Right hindlimb (tissue), 1 donor: Measurements from ENCODE around the gene PIP4K2A.
A peak's percentile ranks its signal among the peaks of the same experiment; 100 is the strongest.
"Not testable (repeated sequence)": the region's sequence is repeated elsewhere in the genome, so short reads cannot be mapped to it uniquely, and the experiment has no call there.

Experiments used
- DNase-seq: peaks from one replicate; pipeline ENCODE4 v3.0.0-alpha.2; 2018

Gene PIP4K2A

DNA sequence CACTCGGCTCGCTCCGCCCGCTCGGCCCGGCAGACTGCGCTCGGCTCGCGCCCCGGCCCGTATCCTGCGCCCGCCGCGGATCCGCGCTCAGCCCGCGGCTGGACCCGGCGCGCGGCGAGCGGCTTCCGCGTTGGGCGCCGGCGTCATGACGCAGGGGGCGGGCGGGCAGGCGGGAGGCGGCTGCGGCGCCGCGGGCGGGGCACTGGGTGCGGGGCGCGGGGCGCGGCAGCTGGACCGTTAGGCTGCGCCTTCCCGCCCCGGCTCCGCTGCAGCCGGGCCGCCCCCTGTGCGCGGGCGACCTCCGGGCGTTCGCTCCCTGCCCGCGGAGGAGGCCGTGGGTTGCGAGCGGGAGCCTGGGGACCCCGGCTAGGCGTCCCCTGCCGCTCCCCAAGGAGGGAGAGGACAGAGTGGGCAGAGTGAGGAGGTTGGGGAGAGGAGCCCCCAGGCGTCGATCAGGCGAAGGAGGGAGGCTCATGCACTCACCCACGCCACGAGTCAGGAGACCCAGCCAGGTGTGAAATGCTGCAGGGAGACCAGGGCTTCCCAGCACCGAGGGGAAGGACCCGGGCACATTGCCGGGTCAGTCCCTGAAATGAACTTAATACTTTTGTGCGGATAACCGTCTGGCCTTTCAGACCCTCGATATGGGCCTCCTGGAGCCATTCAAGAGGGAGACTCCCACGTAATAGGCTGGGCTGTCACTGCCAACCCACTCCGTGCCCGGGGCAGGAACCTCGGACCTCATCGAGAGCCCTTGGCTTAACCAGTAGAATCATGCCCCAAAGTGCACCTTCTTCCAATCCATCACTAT, at the start of gene PIP4K2A:
PIP4K2A (minus strand) TSS at position 100 of the 811 bp plus-strand sequence. CDS start 252 bp downstream, outside the sequence.
- DNase-seq = peak; percentile 82

DNA sequence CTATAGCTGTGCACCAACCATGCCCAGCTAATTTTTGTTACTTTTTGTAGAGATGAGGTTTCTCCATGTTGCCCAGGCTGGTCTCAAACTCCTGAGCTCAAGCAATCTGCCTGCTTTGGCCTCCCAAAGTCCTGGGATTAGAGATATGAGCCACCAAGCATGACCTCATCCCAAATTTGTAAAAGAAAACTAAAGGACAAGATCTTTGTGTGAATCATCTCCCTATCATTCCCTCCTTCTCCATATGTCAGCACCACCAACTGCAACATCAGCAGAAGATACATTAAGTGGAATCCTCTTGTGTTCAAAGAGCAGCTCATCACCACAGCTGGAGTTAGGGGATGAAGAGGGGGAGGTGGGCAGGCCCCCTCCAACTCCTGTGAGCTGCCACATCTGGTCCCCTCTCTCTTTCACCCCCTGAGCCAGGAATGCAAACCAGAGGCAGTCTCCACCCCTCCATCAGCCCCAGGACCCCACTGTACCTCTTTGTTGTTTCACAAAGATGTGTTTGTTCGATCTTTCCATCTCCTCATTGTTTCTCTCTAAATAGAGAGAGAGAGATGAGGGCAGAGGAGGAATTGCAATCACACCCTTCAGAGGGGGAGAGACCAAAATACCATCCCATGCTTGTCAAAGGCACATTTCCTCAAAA, 47.3 kb upstream of the PIP4K2A start:
- DNase-seq = no peak

DNA sequence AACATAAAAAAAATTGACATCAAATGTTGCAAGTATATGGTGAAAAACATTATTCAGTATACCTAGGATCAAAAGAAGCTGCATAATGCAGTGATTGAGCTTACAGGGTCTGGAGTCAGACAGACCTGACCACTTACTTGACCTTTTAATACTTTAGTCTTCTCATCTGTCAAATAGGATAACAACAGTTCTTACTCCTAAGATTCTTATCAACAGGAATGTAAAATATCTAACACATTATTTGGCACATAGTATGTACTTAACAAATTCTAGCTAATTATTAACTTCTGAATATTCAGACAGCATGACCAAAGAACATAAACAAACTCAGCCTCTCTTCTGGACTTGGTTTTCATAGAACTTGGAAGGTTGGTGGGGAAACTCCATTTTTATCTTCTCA, 45.6 kb upstream of the PIP4K2A start:
- no peak for DNase-seq

DNA sequence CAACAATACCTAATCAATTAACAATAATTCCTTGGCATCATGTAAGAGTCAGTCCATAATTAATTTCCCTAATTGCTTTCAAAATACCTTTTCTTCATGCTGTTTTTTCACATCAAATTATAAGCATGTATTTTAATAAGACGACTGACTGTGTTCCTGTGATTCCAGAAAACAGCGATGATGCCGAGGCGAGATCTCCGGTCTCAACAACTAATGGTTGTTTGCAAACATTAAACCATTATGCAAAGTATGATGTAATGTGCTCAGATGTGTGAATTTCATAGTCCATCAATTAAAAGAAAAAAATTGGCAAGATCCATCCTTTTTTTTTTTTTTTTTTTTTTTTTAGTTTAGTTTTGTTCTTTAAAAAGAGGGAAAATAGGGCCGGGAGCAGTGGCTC, 44.5 kb upstream of the PIP4K2A start:
- no peak for DNase-seq

DNA sequence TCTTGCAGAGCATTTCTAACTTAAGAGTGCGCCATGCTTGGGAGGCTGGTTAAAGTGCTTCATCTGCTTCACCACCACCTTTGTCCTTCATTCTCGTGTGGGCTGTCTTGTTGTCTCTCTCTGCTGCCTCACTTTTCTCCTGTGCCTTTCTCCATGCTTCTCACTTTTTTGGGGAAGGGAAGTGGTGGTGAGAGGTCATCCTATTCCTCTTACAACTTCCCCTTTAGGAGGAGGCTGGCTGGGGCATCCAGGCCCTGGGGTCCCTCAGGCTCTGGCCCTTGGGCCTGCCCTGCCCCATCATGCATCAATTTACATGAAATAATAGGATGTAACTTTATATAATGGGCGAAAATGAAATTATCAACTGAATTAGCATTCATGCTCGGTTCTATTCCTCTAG, 39.9 kb upstream of the PIP4K2A start:
- no peak for DNase-seq

DNA sequence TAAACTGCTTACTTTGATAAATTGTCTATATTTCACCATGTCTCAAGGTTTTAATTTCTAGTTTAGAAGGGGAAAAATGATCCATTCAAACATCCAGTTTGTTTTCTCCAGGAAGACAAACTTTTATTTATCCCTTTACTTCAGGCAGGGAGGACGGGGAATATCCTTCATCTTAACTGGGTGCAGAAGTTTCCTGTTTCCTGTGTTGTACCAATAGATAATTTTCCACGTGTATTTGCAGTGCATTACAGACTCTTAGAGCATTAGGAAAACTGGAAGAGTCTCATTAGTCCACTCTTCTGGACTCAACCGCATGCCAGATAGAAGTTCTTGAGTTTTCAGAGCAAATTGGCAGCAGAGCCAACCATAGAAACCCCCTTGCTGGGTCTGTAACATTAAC, 39.4 kb upstream of the PIP4K2A start:
- DNase-seq = no peak

DNA sequence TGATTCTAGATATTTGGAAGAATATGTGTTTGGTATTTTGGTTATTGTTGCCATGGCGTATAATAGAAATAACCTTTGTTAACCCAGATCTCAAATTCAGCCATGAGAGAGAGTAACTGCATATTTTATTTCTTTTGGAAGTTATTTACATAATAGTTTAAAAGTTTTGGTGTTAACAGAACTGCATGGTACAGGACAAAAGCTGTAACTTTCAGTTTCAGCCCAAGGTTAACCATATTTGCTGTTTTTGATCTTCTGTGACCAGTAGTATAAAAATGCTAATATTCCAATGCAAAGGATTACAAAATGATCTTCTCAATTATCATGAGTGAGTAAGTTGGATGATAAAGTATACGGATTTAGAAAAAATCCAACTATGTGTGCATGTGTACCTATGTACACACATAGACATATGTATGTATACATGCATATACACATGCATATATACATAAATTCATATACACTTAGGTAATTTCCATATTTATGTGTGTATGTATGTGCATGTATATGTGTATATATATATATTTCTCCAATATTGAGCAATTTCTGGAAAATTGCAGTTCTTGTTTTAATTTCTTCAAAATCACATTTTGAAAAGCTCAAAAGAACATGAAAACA, 38.0 kb upstream of the PIP4K2A start:
- no peak for DNase-seq

DNA sequence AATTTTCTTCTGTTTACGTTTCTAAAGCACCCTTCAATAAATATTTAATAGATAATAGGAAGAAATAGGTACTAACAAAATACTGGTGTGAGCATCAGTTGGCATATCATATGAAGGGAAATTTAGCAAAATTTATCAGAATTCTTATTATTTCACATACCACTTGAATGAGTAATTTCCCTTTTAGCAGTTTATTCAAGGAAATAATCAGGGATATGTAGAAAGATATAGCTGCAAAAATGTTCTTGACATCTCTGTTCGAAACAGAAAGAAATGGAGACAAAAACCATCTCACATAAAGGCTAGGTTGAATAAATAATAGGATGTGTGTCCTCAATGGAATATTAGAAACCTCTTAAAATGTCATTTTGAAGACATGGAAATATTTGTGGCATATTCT, 35.8 kb upstream of the PIP4K2A start:
- DNase-seq = no peak

DNA sequence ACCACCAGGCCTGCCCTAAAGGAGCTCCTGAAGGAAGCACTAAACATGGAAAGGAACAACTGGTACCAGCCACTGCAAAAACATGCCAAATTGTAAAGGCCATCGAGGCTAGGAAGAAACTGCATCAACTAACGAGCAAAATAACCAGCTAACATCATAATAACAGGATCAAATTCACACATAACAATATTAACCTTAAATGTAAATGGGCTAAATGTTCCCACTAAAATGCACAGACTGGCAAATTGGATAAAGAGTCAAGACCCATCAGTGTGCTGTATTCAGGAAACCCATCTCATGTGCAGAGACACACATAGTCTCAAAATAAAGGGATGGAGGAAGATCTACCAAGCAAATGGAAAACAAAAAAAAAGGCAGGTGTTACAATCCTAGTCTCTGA, 30.5 kb upstream of the PIP4K2A start:
- DNase-seq = not testable (repeated sequence)

DNA sequence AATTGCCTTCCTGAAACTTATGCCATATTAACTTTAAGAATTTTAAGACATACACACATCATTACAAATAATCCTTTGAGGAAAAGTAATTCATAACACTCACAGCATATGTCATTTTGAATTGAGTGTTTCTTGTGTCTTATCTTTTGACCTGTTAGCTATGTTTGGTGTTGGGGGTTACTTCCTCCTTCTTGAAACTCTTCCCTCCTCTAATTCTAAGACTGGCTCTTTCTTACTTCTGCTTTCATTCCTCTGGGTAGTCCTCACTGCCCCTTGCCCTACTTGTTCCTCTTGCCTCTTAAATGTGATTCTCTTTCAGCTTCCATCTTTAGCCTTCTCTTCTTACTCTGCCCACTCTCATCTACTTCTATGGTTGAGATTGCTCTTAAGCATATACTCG, 28.3 kb upstream of the PIP4K2A start:
- no peak for DNase-seq

DNA sequence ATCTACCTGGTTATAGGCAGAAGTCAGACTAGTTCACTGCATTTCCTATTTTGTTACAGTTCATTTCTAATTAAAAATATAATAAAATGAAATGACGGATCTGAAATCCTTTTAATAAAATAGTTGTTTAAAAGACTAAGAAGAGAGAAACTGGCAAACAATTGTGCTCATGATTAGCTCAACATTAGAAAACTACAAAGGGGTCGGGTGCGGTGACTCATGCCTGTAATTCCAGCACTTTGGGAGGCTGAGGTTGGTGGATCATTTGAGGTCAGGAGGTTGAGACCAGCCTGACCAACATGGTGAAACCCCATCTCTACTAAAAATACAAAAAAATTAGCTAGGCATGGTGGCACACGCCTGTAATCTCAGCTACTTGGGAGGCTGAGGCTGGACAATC, 27.3 kb upstream of the PIP4K2A start:
- DNase-seq = not testable (repeated sequence)

DNA sequence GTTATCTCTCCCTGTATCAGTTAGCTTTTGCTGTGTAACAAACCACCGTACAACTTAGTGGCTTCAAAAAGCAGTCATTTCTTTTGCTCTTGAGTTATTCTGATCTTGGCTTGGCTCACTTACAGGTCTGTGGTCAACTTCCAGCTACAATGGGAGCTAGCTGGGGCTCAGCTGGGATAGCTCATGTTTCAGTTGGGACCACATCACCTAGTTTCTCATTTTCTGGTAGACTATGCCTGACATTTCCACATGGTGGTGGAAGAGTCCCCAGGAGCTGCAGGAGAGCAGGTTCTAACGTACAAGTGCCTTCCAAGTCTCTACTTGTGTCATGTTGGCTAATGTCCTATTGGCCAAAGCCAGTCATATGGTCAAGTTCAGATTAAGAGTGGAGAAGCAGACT, 25.8 kb upstream of the PIP4K2A start:
- DNase-seq = no peak

DNA sequence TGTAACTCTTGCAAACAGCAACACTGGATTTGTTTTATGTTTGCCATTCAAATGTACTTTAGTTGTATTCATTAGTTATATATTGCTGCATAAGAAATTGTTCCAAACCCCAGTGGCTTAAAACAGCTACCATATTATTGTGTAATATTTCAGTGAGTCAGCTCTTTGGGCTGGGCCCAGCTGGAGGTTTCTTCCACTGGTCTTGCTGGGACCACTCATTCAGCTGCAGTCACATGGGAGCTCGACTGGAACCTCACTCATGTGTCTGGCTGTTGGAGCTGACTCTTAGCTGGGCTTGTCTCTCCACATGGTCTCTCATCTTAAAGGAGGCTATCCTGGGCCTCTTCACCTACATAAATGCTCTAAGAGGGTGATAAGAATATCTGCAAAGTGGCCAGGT, 23.2 kb upstream of the PIP4K2A start:
- DNase-seq = no peak

DNA sequence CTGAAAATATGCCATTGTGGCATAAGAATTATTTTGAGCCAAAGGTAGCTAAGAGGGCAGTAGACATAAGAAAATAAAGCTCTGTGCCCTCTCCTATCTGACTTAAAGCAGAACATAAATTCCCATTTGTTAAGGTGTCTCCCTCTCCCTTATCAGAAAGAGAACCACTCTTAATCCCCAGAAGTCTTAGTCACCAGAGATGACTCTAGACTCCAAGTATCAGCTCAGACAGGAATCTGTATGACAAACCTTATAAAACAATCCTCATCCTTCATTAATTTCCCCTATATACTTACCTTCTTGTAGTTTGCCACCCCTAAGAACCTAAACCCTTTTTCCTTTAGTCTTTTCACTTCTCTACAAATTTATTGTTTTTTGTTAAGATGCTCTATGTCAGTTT, 21.8 kb upstream of the PIP4K2A start:
- no peak for DNase-seq

DNA sequence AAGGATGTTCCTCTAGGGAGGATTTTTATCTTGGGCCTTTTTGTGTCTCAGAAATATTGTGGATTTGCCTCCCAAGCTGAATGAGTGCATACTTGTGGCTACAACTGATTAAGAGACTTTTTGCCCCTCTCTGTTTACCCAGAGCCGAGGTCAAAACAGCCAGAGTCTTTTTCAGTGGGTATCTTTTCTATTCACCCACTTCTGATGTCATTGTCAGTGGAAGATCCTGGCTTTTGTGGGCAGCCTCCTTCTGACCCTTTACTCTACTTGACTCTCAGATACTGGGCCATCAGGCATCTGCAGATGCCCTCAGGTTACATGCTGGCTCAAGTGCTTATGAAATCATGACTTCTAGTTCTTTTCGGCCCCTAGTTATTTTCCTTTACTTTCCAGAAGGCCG, 19.6 kb upstream of the PIP4K2A start:
- DNase-seq = no peak

DNA sequence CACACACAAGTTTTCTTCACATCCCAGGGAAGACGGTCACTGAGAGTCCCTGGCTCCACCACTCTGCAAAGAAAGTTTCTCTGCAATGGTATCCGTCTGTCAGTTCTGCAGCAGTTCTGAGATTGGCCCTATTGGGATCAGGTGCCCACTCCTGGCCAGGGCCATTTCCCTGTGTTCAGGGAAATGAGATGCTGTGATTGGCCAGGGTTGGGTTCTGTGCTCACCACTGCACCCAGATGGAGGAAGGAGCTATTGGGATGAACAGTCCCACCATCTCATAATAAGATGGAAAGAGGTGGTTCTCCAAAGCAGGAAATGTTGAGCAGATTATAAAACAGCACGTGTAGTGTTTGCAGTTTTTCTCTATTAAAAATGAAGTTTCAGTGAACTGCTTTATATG, 13.3 kb upstream of the PIP4K2A start:
- no peak for DNase-seq

DNA sequence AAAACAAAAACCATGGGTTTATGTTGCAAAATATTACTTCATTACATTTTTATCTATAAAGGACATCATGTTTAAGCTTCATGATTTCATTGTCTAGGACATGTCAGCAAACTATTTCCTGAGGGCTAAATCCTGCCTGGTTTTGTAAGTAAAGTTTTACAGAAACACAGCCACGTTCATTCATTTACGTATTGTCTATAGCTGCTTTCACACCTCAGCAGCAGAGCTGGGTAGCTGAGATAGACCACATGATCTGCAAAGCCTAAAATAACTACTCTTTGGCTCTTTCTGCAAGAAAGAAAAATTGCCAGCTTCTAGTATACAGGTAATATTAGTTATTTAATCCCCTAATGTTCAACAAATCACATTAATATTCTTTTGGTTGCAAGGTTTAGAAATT, 12.7 kb upstream of the PIP4K2A start:
- DNase-seq = no peak

DNA sequence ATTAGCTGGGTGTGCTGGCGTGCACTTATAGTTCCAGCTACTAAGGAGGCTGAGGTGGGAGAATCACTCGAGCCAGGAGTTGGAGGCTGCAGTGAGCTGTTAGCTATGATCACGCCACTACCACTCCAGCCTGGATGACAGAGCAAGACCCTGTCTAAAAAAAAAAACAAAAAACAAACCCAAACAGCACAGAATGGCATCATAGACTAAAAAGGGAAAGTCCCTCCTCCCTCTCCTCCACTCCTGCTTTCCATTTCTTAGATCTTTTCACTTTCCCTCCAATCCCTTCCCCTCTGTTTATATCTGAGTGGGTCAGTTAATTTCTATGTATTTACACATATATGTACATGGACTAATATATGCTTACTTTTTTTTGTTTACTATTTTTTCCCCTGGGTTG, 10.4 kb upstream of the PIP4K2A start:
- DNase-seq = no peak

DNA sequence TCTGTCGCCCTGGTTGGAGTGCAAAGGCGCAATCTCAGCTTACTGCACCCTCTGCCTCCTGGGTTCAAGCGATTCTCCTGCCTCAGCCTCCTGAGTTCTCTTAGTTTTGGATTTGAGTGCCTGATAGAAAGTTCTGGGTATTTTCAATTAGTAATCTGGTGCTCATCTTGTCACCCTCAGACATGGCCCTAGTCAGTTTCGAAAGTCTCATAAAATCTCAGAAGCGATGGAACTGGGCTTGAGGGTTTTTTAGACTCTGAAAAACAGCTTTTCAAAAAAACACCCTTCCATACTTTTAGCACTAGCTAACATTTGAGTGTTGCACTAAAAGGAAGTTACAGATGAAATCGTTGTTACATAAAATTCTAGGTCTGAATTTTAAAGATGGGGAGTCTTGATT, 9.4 kb upstream of the PIP4K2A start:
- DNase-seq = no peak

DNA sequence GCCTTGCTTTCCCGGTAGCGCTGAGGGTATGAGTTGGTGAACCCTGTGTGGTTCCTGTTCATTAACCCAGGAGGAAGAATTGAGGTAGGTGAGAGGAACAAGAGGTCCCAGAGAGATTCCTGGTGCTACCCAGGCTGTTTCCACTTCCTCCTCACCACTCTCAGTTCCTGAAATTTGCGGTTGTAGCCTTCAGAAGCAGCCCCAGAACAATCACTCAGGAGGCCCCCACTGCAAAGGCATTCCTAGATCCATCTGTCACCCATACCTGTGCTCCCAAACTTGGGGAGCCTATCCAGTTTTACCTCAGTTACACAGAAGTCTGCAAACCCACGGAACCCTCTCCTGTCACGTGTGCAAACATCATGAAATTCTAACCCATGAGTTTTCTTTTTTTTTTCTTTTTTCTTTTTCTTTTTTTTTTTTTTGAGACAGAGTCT, 9.0 kb upstream of the PIP4K2A start:
- no peak for DNase-seq

DNA sequence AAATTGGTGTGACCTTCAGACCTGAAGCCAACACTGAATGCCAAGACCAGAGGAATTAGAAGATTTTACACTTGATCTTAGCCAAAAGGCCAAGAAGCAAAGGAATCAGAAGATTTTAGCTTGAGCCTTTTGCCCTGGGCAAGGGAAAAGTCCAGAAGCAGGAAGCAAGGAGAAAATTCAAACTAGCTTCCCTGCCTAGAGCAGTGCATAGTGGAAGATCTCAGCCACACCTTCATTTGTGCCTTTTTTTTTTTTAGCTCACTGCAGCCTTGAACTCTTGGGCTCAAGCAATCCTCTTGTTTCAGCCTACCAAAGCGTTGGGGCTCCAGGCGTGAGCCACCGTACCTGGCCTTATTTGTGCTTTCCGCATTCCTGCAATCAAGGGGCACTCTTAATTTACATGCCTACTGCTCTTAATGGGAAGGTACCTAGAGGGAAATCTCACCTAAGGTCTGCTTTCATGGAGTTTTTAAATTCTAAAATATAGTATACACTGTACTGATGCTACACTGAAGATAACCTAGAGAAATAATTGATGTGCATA, 8.3 kb upstream of the PIP4K2A start:
- DNase-seq = no peak

DNA sequence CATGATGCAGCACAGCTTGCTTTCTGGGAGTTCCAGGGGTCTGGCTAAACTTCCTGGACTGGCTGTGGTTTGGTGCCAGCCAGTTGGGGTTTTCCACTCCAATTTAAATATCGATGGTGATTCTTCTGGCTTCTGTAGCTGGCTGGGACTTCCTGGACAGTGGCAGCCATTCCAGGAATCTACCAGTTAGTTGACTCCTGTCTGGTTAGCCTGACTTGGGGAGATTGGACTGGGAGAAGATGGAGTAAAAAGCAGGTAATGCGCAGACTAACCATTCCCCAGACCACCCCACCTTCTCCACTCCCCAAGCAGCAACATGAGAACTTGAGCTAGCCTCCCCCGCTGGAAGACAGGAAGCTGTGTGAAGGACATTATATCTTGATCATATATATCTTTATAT, 6.3 kb upstream of the PIP4K2A start:
- DNase-seq = no peak

DNA sequence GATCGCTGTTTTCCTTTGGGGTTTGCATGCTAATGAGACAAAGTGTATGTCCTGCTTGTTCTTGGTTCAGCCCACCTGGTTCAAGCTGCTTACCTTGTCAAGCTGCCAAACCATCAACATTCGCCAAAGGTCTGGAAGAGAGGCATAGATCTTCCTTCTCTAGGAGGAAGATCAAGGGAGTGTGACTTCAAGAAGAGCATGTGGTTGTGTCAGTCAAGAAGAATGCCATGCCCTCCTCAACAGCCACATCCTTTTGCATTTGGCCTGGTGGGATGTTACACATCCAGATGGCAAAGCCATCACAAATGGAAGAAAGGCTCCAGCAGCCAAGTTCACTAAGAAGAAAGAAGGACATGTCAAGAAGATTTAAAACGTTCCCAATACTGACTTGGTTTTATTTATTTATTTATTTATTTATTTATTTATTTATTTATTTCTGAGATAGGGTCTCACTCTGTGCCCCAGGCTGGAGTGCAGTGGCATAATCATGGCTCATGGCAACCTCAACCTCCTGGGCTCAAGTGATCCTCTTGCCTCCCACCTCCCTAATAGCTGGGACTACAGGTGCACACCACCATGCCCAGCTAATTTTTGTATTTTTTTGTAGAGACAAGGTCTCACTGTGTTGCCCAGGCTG, 5.1 kb upstream of the PIP4K2A start:
- DNase-seq = no peak
